ENCODE measurements around the gene CLOCK.

CLOCK gene

GRCh38 chr4:55488716-55489115 is 58.0 kb downstream of the CLOCK start:
- no peak for DNase-seq (ENCODE audit: low read depth in 2 of 3, low spot score in 1 of 3)

- no peak for DNase-seq (ENCODE audit: low read depth in 2 of 3, low spot score in 1 of 3)
Observed at GRCh38 chr4:55485821-55486220, 60.9 kb downstream of the CLOCK start.

- no peak for DNase-seq (ENCODE audit: low read depth in 2 of 3, low spot score in 1 of 3)
Observed at GRCh38 chr4:55483315-55483714, 63.4 kb downstream of the CLOCK start.

- DNase-seq (ENCODE audit: low read depth in 2 of 3, low spot score in 1 of 3): peak in 1 of 3 donors; percentile 0
Observed at GRCh38 chr4:55475394-55476243, 71.1 kb downstream of the CLOCK start.

GRCh38 chr4:55469979-55470378 is 76.7 kb downstream of the CLOCK start:
- DNase-seq (ENCODE audit: low read depth in 2 of 3, low spot score in 1 of 3): no peak

- DNase-seq (ENCODE audit: low read depth in 2 of 3, low spot score in 1 of 3): no peak
Observed at GRCh38 chr4:55468724-55469123, 78.0 kb downstream of the CLOCK start.

GRCh38 chr4:55466001-55466400 is 80.7 kb downstream of the CLOCK start:
- DNase-seq (ENCODE audit: low read depth in 2 of 3, low spot score in 1 of 3): no peak

GRCh38 chr4:55458611-55459010 is 88.1 kb downstream of the CLOCK start:
- no peak for DNase-seq (ENCODE audit: low read depth in 2 of 3, low spot score in 1 of 3)

GRCh38 chr4:55458164-55458563 is 88.5 kb downstream of the CLOCK start:
- DNase-seq (ENCODE audit: low read depth in 2 of 3, low spot score in 1 of 3): no peak

- DNase-seq (ENCODE audit: low read depth in 2 of 3, low spot score in 1 of 3): no peak
Observed at GRCh38 chr4:55450566-55450965, 96.1 kb downstream of the CLOCK start.

- DNase-seq (ENCODE audit: low read depth in 2 of 3, low spot score in 1 of 3): no peak
Observed at GRCh38 chr4:55447831-55448230, 98.9 kb downstream of the CLOCK start.

GRCh38 chr4:55447108-55447708 is 99.5 kb downstream of the CLOCK start:
- no peak for DNase-seq (ENCODE audit: low read depth in 2 of 3, low spot score in 1 of 3)

- no peak for DNase-seq (ENCODE audit: low read depth in 2 of 3, low spot score in 1 of 3)
Observed at GRCh38 chr4:55446578-55446922, 100.2 kb downstream of the CLOCK start.

- DNase-seq (ENCODE audit: low read depth in 2 of 3, low spot score in 1 of 3): no peak
Observed at GRCh38 chr4:55445921-55446577, 100.7 kb downstream of the CLOCK start.

- no peak for DNase-seq (ENCODE audit: low read depth in 2 of 3, low spot score in 1 of 3)
Observed at GRCh38 chr4:55444827-55445226, 101.9 kb downstream of the CLOCK start.

GRCh38 chr4:55442541-55442940 is 104.2 kb downstream of the CLOCK start:
- no peak for DNase-seq (ENCODE audit: low read depth in 2 of 3, low spot score in 1 of 3)

GRCh38 chr4:55440786-55441185 is 105.9 kb downstream of the CLOCK start:
- no peak for DNase-seq (ENCODE audit: low read depth in 2 of 3, low spot score in 1 of 3)

- DNase-seq (ENCODE audit: low read depth in 2 of 3, low spot score in 1 of 3): no peak
Observed at GRCh38 chr4:55439023-55439422, 107.7 kb downstream of the CLOCK start.

- no peak for DNase-seq (ENCODE audit: low read depth in 2 of 3, low spot score in 1 of 3)
Observed at GRCh38 chr4:55438314-55438713, 108.4 kb downstream of the CLOCK start.

GRCh38 chr4:55437823-55438222 is 108.9 kb downstream of the CLOCK start:
- DNase-seq (ENCODE audit: low read depth in 2 of 3, low spot score in 1 of 3): no peak

GRCh38 chr4:55437356-55437796 is 109.3 kb downstream of the CLOCK start:
- DNase-seq (ENCODE audit: low read depth in 2 of 3, low spot score in 1 of 3): no peak

- DNase-seq (ENCODE audit: low read depth in 2 of 3, low spot score in 1 of 3): peak; percentile 8 to 25 (median 9)
Observed at GRCh38 chr4:55435141-55435841, 111.4 kb downstream of the CLOCK start.
